HEK293T (cell line): ENCODE measurements around the gene MLXIP.

Experiments used
- BHLHE40 ChIP-seq: fragments of 450-650 bp; IDR thresholded peaks from 2 replicates; pipeline ENCODE4 v1.6.1; 2016; ENCODE audit warnings: mild to moderate bottlenecking, moderate library complexity, borderline replicate concordance
- ELF4 ChIP-seq: fragments of 450-650 bp; IDR thresholded peaks from 2 replicates; pipeline ENCODE4 v1.6.1; 2017; ENCODE audit warnings: antibody characterized with exemption
- FOXM1 ChIP-seq: fragments of 450-650 bp; IDR thresholded peaks from 2 replicates; pipeline ENCODE4 v1.6.1; 2017; ENCODE audit warnings: mild to moderate bottlenecking, borderline replicate concordance
- LEF1 ChIP-seq: fragments of 450-650 bp; IDR thresholded peaks from 2 replicates; pipeline ENCODE4 v1.6.1; 2017; ENCODE audit warnings: mild to moderate bottlenecking, borderline replicate concordance
- SP1 ChIP-seq: fragments of 450-650 bp; IDR thresholded peaks from 2 replicates; pipeline ENCODE4 v1.6.1; 2017
- SUZ12 ChIP-seq: fragments of 450-650 bp; IDR thresholded peaks from 2 replicates; pipeline ENCODE4 v1.6.1; 2016; ENCODE audit warnings: mild to moderate bottlenecking
- TARDBP ChIP-seq: fragments of 450-650 bp; IDR thresholded peaks from 2 replicates; pipeline ENCODE4 v1.6.1; 2016

- TF ChIP-seq SUZ12: no peak
- TF ChIP-seq SP1: no peak
- no peak for TF ChIP-seq BHLHE40
- no peak for TF ChIP-seq FOXM1
- TF ChIP-seq LEF1: no peak
- no peak for TF ChIP-seq ELF4
- no peak for TF ChIP-seq TARDBP
Measured at GRCh38 chr12:122035292-122035691, 43.3 kb upstream of the MLXIP start.
